T-helper 2 cell treated with Interferon-gamma antibody and Interleukin-4, amounts not matched to agents 100 ng/mL and 5 ng/mL, for 36 hours (primary cell): ENCODE measurements around the gene PTK6. TPM values are rescaled to one million over a fixed set of nuclear protein-coding genes. Genes with fewer than 3 reads are reported as not detected.

Source experiments
- intact Hi-C: fragments of 100-400 bp; cut with micrococcal nuclease; formaldehyde crosslinking; loops from one replicate; pipeline ENCODE4 v1.15.1; 2023
- total RNA-seq: library from RNA; stranded (reverse); gene quantifications from 2 replicates; pipeline ENCODE4 v1.2.3, GENCODE V29; 2022

Gene PTK6
- total RNA-seq, 1 donor from 2014 or later = 1.2 TPM

DNA sequence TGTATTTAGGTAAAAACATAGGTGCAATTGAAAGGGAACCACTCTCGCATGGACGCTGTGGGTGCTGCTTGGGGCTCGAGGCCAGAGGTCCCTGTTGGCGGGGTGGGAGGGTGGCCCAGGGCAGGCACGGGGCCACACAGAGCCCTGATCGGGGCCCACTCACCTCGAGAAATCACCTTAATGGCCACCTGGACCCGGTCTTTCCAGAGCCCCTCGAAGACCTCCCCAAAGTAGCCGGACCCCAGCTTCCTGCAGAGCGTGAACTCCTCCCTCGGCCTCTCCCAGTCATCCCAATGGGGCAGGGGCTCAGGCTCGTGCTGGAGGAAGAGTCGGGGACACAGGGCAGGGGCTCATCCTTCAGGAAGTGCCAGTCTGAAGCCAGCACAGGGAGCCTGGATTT lies 3.8 kb downstream of the PTK6 start:
- intact Hi-C loops = no loop called here

DNA sequence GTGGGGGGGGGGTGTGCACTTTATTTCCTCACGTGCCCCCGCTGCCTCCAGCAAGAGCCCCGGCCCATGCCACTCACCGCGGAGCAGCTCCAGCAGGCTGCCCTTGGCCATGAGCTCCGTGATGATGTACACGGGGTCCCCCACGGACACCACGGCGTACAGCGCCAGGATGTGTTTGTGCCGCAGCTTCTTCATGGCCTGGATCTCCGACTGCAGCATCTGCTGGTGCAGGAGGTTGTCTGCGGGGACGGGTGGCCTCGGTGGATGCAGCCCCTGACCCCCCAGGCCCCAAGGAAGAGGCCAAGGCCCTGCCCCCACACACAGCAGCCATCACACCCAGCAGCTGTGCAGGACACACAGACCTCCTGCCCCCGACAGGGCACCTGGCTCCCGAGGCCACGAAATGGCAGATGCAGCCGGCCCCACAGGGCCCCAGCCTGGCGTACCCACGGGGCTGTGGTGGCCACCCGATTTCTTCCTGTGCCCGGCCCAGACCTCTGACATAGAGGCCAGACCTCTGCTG lies 4.7 kb downstream of the PTK6 start:
- intact Hi-C loops = no loop called here

DNA sequence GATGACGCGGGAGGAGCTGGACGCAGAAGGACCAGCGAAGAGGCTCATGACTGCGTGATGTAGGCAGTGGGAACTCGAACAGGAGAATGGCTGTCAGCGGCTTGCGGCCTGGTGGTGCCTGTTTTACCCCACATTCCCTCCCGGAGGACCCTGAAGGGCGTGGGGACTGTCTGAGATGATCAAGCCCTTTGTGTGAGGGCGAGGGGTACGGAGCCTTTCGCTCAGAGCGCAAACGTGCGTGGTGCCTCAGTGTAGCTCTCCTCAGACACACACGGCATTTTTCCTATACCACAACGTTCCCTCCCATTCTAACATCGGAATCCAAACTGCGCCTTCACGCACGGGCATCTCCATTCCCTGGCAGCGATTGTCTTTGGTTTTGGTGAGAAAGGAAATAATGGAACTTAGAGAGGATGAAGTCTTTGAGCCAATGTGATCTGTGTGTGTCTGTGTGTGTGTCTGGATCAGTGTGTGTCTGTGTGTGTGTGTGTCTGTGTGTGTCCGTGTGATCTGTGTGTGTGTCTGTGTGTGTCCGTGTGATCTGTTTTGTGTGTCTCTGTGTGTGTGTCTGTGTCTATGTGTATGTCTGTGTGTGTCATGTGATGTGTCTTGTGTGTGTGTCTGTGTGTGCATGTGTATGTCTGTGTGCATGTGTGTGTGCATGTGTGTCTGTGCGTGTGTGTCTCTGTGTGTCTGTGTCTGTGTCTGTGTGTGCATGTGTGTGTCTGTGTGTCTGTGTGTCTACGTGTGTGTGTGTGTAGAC lies 5.3 kb downstream of the PTK6 start:
- intact Hi-C loops = no loop called here

DNA sequence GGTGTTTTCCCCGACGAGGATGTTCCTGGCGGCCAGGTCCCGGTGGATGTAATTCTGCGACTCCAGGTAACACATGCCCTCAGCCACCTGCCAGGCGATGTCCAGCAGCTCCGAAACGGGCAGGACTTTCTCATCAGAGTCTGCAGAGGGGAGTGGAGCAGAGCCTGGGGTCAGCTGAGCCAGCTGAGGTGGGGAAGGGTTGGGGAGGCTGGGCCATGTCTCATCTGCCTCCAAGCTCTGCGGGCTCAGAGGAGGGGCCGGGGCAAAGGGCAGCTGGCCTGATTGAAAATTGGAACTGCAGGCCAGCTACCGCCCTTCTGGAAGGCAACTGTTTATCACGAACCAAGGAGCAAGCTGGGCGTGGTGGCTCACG lies 6.4 kb downstream of the PTK6 start:
- intact Hi-C loops = no loop called here

DNA sequence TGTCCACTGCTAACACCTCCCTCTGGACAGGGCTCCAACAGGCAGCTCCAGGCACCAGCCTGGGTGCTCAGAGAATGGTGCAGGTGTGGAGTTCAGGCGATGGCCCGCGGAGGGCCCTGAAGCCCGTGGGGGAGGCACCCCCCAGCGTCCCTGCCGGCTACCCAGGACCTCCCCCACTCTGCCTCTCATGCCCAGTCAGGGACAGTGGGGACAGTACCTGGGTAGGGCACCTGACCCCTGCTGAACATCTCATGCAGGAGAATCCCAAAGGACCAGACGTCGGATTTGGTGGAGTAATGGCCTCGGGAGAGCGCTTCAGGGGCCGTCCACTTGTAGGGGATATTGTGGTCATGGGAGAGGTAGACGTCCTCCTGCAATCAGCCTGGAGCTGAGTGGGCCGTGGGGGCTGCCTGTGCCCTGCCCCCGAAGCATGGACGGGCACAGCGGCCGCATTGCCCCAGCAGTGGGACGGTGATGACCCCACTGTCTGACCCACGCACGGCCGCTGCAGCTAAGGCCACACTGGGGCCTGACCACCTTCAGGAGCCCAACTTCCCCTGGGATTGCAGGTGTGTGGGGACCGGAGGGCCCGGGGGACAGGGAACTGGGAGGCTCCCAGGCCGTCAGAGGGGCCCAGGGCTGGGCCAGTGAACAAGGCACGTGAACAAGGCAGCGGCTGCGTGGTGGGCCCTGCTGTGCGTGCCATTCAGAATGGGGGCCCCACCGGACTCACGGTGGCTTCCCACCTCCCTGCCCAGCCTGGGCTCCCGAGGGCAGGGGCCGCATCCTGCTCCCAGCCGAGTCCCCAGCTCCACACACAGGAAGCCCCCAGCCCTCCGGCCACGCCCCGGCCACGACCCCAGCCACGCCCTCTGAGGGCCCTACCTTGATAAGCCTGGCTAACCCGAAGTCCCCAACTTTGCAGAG lies 7.1 kb downstream of the PTK6 start:
- intact Hi-C loops = no loop called here

DNA sequence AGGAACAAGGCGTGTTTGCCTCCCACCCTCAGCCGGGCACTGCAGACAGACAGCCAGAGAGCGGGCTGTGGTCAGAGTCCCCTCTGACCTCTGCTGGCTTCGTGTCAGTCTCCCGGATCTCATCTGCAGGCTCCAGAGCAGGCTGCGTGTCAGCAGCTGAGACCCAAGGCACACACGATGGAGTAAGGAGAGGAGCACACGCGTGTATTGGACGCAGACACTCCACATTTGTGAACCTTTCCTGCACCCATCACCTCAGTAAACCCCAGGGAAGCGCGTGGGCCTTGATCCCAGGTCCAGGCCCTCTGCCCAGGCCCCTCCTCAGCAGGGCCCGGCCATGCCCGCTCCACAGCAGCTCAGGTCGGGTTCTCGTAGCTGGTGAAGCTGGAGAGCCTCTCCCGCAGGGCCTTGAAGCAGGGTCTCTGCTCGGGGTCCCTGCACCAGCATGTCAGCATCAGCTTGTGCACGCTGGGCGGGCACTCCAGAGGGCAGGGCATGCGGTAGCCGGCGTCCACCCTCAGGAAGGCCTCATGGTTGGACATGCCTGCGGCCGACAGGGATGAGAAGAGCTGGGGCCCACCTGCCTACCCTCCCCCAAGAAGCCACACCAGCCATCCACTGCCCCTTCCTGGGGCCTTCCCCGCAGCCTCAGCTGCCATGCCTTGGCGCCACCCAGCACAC lies 7.9 kb downstream of the PTK6 start:
- intact Hi-C loops = no loop called here

DNA sequence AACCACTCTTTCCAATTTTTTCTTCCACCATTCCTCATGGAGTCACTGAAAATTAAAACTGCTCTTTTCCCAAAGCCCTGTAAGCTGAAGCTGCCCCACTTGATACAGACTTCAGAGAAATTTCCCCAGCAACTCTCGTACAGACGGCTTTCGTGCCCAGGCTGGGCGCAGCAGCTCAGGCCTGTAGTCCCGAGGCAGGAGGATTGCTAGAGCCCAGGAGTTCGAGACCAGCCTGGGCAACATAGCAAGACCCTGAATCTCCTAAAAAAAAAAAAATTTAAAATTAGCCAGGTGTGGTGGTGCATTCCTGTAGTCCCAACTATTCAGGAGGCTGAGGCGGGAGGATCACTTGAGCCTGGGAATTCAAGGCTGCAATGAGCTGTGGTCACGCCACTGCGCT lies 10.0 kb downstream of the PTK6 start:
- intact Hi-C loops = no loop called here

DNA sequence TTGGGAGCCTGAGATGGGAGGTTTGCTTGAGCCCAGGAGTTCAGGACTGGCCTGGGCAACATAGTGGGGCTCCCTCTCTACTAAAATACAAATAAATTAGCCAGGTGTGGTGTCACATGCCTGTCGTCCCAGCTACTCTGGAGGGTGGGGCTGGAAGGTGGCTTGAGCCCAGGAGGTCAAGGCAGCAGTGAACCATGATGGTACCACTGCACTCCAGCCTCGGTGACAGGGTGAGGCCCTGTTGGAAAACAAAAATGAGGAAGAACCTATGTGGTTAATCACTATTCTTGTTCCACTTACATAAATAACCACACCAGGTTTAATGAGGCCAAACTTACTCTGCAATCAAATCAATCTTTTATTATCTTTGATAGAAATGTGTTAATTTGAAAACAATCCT lies 11.2 kb downstream of the PTK6 start:
- intact Hi-C loops = no loop called here

DNA sequence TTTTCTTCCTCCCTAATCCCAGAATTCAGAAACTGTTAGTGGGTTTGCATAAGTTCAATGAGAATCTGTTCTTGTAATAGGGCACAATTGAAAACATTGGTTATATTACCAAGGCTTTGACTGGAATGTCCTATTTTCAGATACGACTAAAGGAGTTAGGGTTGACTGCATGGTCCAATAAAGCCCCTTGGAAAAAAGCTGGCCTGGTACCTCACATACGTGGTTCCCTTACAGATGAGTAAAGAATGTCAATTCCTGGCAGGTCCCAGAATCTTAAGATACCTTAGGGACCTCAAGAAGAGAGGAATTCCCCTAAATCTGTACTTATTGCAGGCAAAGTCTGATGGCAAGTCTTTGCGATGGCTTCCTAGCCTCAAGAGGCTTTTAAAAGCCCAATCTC lies 12.0 kb downstream of the PTK6 start:
- intact Hi-C loops = no loop called here

DNA sequence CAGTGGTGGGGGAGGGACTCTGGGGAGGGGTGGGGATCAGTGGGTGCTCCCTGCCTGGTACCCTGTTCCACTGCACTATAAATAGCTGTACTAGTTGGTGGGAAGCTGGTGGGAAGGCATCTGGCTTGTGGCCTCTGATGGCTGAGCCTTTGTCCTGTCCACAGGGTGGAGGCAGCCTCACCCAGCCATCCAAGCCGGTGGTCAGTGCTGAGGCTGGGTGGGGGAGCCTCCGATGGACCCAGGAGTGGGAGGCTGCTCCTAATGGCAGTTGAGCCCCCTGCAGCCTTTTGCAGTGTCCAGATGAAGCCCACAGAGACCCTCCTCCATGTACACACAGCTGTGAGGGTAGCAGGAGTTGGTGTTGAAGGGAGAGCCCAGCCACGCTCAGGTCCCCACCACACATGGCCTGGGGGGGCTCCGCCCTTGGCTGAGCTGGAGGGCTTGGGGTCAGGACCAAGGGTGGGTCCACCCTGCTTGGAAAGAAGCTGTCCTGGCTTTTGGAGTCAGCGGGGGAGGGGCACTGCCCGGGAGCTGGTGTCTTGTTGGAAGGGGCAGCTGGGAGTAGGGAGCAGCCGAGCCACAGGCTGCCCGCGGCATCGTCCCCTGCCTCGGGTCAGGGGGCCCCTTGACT lies 14.1 kb downstream of the PTK6 start:
- intact Hi-C loops = no loop called here

DNA sequence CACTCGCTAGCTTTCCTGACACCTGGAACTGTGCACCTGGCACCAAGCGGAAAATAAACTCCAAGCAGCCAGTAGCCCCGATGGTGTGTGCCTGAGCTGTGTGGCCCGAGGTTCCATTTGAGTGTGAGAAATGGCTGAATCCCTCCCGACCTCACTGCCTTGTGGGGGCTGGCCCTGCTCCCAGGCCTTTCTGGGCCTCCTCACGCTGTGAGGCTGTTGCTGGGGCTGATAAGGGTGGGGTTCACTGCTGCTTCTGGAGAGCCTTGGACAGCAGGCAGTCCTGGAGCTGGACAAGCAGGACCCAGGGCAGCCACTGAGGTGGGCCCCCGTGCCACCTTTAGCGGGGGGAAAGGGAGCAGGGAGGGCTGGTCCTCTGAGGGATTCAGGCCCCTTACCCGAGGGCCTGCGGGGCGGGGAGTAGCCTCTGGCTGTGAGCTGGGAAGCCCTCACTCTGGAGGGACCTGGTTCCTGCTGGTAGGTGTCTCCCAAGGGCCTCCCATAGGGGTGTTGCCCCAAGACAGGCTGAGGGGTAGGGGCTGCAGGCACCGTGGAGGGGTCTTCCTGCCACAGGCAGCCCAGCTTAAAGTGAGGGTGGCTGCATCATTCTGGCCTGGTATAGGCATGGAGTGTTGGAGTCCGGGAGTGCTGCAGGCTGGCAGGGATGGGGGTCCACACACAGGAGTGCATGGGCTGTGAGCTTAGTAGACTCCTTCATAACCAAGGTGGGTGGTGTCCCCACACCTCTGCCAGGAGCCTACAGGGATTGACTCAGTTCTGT lies 14.9 kb downstream of the PTK6 start:
- intact Hi-C loops = no loop called here

DNA sequence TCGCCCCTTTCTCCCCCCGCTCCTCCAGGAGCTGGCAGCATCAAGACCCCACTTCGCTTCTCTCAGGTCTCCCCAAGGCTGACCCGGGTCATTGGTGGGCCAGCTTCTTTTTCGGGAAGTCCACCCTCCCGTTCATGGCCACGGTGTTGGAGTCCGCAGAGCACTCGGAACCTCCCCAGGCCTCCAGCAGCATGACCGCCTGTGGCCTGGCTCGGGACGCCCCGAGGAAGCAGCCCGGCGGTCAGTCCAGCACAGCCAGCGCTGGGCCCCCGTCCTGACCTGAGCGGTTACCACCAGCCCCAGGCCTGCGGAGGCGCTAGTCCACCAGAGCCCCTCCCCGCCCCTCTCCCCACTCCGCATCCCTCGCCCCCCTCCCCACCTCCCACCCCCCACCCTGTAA lies 15.6 kb downstream of the PTK6 start:
- intact Hi-C loops = loop anchor here (1.0 kb wide), 2 partner anchors 16 to 32 kb away; partner anchors contain the start of gene PTK6

DNA sequence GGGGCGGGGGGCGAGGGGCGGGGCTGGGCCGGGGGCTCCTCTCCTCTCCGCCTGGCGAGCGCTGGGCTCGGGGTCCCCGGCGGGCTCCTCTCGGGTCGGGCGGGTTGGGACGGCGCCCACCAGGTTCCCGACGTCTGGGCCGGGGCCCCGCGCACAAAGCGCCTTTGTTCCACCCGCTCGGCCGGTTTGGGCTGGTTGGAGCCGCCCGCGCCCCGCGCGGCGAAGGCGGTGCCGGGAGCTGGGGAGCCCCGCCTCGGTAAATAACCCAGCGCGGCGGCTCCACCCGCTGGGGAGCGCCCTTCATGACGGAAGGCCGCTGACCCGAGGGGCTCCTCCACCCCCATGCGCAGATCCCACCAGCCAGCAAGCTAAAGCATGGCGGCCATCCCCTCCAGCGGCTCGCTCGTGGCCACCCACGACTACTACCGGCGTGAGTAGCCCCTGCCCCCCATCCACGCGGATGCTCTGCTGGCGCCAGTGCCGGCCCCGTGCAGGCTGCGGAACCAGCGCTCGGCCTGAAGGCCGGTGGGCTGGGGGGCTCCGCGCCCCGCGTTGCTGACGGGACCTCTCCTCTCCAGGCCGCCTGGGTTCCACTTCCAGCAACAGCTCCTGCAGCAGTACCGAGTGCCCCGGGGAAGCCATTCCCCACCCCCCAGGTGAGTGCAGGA lies 16.1 kb downstream of the PTK6 start:
- intact Hi-C loops = loop anchor here (1.0 kb wide), 3 partner anchors 16 to 32 kb away; partner anchors contain the start of gene PTK6

DNA sequence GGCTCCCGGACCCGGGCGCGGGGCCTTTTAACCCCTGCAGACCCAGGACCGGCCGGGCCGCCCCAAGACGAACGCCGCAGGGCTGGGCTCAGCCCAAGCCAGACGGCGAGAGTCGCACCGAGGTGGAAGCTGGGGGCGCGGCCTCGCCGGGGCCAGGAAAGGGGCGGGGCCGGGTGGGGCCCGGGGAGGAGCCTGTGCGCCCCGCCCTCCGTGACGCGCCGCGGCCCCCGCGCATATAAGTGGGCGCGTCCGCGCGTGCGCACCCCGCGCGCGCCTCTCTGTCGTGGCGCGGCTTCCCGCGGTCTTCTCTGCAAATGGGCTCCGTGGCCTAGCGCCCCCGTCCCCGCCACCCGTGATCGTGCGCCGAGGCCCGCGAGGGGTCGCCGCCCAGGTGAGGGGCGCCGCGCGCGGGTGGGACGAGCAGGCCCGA lies 16.7 kb downstream of the PTK6 start, which contains the start of gene PPDPF:
PPDPF (plus strand) TSS at position 262 of the 430 bp plus-strand sequence. CDS start 544 bp downstream, outside the sequence.
- intact Hi-C loops = loop anchor here (1.0 kb wide), 1 partner anchor 24 kb away; no protein-coding TSS in a partner anchor

DNA sequence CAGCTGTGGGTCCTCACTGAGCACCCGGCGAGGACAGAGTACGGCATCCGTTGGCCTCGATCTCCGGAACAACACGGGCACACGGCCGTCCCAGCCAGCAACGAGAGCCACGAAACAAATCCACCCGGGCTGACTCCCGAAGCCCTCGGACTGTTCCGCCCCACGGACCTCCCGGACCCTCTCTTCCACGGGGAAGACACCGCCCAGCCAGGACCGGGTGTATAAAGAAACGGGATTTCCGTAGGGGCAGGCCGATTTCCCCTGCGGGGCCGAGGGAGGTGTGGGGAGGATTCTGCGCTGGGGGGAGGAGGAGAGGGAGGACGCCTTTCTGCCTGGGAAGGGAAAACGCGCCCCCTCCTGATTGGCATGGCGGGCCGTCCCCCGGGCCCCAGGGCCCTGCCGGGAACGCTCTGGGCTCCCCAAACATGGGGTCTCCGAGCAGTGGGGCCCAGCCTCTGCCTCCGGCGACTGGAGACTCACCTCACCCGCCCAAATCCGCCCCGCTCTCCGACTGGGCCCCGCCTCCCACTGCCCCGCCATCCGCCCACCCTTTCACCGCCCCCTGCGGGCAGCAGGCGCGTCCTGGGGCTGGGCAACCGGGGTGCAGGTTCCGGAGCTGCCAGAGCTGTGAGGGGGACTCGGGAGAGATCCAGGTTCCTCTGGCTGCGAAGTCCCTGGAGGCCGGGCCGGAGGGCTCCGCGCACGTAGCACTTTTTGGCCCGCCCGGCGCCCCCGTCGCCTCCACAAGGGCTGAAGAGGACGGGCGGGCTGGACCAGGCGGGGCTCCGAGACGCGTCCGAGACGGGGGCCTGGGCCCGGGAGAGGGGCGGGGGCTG lies 17.3 kb downstream of the PTK6 start:
- intact Hi-C loops = loop anchor here (1.0 kb wide), 1 partner anchor 24 kb away; no protein-coding TSS in a partner anchor

DNA sequence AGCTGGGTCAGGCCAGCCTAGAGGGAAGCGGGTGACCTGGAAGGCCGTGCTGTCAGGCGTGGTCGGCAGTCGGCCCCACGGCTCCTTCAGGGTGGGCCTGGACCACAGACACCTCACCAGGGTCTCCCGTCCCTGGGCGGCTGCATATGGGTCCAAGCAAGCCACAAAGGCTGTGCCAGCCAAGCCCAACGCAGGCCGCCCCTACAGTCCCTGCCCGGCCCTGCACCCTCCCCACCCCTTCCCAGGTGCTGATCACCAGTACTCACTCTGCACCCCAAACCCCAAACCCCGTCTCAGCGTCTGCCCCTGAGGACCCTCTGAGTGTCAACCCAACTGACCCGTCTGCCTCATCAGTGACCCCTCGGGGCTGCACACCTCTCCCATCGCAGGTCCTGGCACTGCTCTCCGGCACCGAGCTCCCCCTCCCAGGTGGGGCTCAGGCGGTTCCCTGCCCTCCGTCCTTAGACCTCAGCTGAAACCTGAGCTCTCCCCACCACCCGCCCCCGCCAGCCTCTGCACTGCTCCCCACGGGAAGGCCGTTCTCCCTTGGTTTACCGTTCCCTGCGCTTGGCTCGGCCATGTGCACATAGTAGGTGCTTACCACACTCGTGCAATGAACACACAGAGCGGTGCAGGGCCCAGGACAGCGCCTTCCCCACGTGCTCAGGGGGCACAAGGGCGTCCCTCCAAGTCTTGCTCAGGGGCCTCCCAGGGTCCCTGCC lies 18.1 kb downstream of the PTK6 start:
- intact Hi-C loops = no loop called here

DNA sequence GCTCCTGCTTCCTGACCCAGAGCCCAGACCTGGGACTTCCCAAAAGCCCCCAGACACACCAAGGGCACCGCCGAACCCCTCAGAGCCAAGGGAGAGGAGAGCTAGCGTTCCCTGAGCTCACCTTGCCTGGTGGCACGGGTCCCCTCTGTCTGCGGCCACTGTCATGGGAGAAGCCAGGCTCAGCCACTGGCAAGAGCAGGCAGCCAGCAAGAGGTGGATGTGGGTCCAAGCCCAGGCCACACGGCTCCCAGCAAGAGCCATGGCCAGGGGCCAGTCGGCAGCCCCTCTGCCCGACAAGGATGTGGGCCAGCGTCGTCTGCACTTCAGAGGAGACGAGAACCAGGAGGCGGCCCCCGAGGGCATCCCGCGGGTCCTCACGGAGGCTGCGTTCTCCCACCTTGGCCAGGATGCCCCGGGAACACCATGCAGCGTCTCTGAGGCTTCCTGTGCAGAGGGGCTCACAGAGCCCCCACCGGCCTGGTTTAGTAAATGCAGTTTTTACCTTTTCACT lies 18.8 kb downstream of the PTK6 start:
- intact Hi-C loops = no loop called here
